ENCODE data around the gene YWHAQ. TPM values are rescaled to one million over a fixed set of nuclear protein-coding genes. Genes with fewer than 3 reads are reported as not detected.

The YWHAQ gene
- total RNA-seq, 1 donor from 2014 or later: 408 TPM

DNA sequence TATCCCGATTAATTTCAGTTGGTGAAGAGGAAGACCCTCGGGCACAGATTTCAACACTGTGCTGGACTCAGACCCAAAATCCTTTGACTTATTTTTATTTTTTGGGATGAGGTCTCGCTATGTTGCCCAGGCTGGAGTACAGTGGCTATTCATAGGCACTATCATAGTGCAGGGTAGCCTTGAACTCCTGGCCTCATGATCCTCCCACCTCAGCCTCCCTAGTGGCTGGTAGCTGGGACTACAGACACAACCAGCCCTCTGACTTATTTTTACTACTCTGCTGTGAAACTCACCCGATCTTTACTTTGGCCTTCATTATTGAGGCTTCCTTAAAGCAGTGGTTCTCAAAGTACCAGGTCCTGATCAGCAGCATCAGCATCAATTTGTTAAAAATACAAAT, 57.0 kb downstream of the YWHAQ start:
- Mint-ChIP-seq H3K9me3 (ENCODE audit: unreplicated experiment) (peaks cover 2% of the 10 kb centered on the region), H3K4me3 (ENCODE audit: unreplicated experiment) (no peak overlapping the region), H3K36me3 (ENCODE audit: low read depth, unreplicated experiment) (no peaks in the 10 kb centered on the region), H3K4me1 (ENCODE audit: low read depth, unreplicated experiment) (peaks cover 16% of the 10 kb centered on the region), H3K27me3 (ENCODE audit: low read depth, unreplicated experiment) (no peaks in the 10 kb centered on the region), H3K27ac (ENCODE audit: unreplicated experiment) (peak overlapping the region; percentile 8)
- Histone ChIP-seq H3K4me3 (ENCODE audit: insufficient read depth, low read depth, low read length) (no peak overlapping the region), H3K27me3 (ENCODE audit: insufficient read depth, low read length) (no peaks in the 10 kb centered on the region), H3K27ac (ENCODE audit: low read depth, low read length) (no peak overlapping the region), H3K4me1 (ENCODE audit: insufficient read depth, low read length) (peaks cover 8% of the 10 kb centered on the region), H3K9ac (ENCODE audit: low read length) (no peak overlapping the region), H2AFZ (ENCODE audit: low read depth, low read length) (no peak overlapping the region), H3K79me2 (ENCODE audit: insufficient read depth, low read length) (no peaks in the 10 kb centered on the region), H3K4me2 (ENCODE audit: low read length) (no peak overlapping the region), H3K9me3 (ENCODE audit: insufficient read depth, low read depth, low read length) (no peaks in the 10 kb centered on the region), H4K20me1 (ENCODE audit: insufficient read depth, low read length) (no peaks in the 10 kb centered on the region), H3K36me3 (ENCODE audit: insufficient read depth, low read length) (no peaks in the 10 kb centered on the region)
- no peak for TF ChIP-seq EZH2 (IDR thresholded peaks at IDR 0.05; ENCODE audit: insufficient read depth, low read length)
- TF ChIP-seq, protein P1, sequence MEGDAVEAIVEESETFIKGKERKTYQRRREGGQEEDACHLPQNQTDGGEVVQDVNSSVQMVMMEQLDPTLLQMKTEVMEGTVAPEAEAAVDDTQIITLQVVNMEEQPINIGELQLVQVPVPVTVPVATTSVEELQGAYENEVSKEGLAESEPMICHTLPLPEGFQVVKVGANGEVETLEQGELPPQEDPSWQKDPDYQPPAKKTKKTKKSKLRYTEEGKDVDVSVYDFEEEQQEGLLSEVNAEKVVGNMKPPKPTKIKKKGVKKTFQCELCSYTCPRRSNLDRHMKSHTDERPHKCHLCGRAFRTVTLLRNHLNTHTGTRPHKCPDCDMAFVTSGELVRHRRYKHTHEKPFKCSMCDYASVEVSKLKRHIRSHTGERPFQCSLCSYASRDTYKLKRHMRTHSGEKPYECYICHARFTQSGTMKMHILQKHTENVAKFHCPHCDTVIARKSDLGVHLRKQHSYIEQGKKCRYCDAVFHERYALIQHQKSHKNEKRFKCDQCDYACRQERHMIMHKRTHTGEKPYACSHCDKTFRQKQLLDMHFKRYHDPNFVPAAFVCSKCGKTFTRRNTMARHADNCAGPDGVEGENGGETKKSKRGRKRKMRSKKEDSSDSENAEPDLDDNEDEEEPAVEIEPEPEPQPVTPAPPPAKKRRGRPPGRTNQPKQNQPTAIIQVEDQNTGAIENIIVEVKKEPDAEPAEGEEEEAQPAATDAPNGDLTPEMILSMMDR (IDR thresholded peaks at IDR 0.05; ENCODE audit: insufficient read depth, low read depth, low read length): no peak
- FAIRE-seq: no peak
- DNase-seq (ENCODE audit: low read depth): no peak

DNA sequence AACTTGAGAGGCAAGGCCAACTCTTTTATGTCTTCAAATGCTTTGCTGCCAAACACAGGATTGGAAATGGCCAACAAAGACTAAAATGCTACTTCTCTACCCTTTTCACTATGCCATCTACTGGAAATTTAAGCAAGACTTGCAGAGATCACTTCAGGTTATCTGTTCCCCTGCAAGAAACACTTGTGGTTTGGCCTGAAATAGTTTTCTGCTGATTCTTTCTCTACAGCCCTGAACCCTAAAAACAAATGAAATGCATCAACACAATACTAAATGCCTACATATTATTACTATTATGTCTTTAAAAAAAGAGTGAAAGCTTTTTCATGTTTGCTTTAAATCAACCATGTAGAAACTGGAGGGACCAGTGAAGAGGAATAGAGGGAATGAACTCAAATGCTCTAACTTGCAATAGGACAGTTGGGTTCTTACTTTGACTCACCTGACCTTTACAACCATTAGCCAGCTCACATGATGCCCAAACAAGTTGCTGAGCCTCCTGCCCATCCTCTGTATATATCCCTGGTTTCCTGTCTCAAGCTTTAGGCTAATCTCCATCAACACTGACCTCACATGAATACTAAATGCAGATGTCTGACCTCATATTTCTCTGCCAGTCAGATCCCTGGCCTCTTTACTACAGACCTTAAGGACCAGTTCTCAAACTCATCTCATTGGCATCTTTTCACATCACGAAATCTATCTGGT, 57.6 kb downstream of the YWHAQ start:
- H3K27me3 ChIP-seq (ENCODE audit: insufficient read depth, low read length): no peaks in the 10 kb centered on the region
- H3K4me2 ChIP-seq (ENCODE audit: low read length): no peak overlapping the region
- DNase-seq (ENCODE audit: low read depth) (no peak), FAIRE-seq (no peak)
- no peak overlapping the region for H3K27ac ChIP-seq (ENCODE audit: low read depth, low read length)
- H3K27ac Mint-ChIP-seq (ENCODE audit: unreplicated experiment): no peak overlapping the region
- H3K4me3 ChIP-seq (ENCODE audit: insufficient read depth, low read depth, low read length): no peak overlapping the region
- H3K9me3 ChIP-seq (ENCODE audit: insufficient read depth, low read depth, low read length): no peaks in the 10 kb centered on the region
- peaks cover 8% of the 10 kb centered on the region for H3K4me1 ChIP-seq (ENCODE audit: insufficient read depth, low read length)
- H2AFZ ChIP-seq (ENCODE audit: low read depth, low read length): no peak overlapping the region
- H3K27me3 Mint-ChIP-seq (ENCODE audit: low read depth, unreplicated experiment): no peaks in the 10 kb centered on the region
- H3K36me3 ChIP-seq (ENCODE audit: insufficient read depth, low read length): no peaks in the 10 kb centered on the region
- H3K36me3 Mint-ChIP-seq (ENCODE audit: low read depth, unreplicated experiment): no peaks in the 10 kb centered on the region
- H4K20me1 ChIP-seq (ENCODE audit: insufficient read depth, low read length): no peaks in the 10 kb centered on the region
- no peak overlapping the region for H3K4me3 Mint-ChIP-seq (ENCODE audit: unreplicated experiment)
- H3K9ac ChIP-seq (ENCODE audit: low read length): no peak overlapping the region
- H3K9me3 Mint-ChIP-seq (ENCODE audit: unreplicated experiment): peaks cover 2% of the 10 kb centered on the region
- no peaks in the 10 kb centered on the region for H3K79me2 ChIP-seq (ENCODE audit: insufficient read depth, low read length)
- TF ChIP-seq, protein P1 (IDR thresholded peaks at IDR 0.05; ENCODE audit: insufficient read depth, low read depth, low read length): no peak
- no peak for TF ChIP-seq EZH2 (IDR thresholded peaks at IDR 0.05; ENCODE audit: insufficient read depth, low read length)
- H3K4me1 Mint-ChIP-seq (ENCODE audit: low read depth, unreplicated experiment): peaks cover 16% of the 10 kb centered on the region

Data from astrocyte (in vitro differentiated cells and primary cell).